T-cell (primary cell): ENCODE measurements around the gene IL17RC. TPM values are rescaled to one million over a fixed set of nuclear protein-coding genes. Genes with fewer than 3 reads are reported as not detected.
A peak's percentile ranks its signal among the peaks of the same experiment; 100 is the strongest.
"Not testable (repeated sequence)": the region's sequence is repeated elsewhere in the genome, so short reads cannot be mapped to it uniquely, and the experiment has no call there.

Experiments
- ATAC-seq, 4 experiments: fragments of 200-7000 bp in 3 of 4; fragments of 150-1000 bp in 1 of 4; cut with Tn5 transposase; replicated peaks in 1 of 4; 1 replicate in 3 of 4; 2 replicates in 1 of 4; pipeline ENCODE4 v1.10.0; 2021; ENCODE audit warnings: moderate library complexity in 3 of 4, mild to moderate bottlenecking in 2 of 4, moderate number of reproducible peaks in 1 of 4
- CTCF ChIA-PET, 2 donors: fragments of 300-600 bp; sonication (Branson Sonifier 250); formaldehyde crosslinking; loops; one replicate each; lab custom pipeline; 2022; ENCODE audit warnings: antibody characterized with exemption in 2 of 2; lab: Charles Lee
- POLR2A ChIA-PET, 2 donors: fragments of 300-600 bp; sonication (Branson Sonifier 250); formaldehyde crosslinking; loops; one replicate each; lab custom pipeline; 2022; ENCODE audit warnings: antibody characterized with exemption in 2 of 2; lab: Charles Lee
- DNase-seq, 35 experiments: peaks; one replicate each; pipeline versions ENCODE4 v3.0.0 to v3.0.0-alpha.2; 2013 to 2023
- H3K27ac ChIP-seq: one replicate; pipeline ENCODE4 v1.5.1; 2013; ENCODE audit warnings: low read length
- H3K27me3 ChIP-seq, 2 experiments: replicated peaks in 1 of 2; 1 replicate in 1 of 2; 2 replicates in 1 of 2; pipeline versions ENCODE4 v1.6.1 to v1.7.0; 2013; ENCODE audit warnings: low read length in 1 of 2, mixed read lengths in 1 of 2; ENCODE audit not compliant: control insufficient read depth in 2 of 2, insufficient read depth in 2 of 2; ENCODE audit errors: extremely low read depth in 1 of 2
- H3K36me3 ChIP-seq, 2 donors: 1 replicate in 1 of 2; 2 replicates in 1 of 2; pipeline versions ENCODE4 v1.6.1 to v1.7.0; 2013; ENCODE audit warnings: low read length in 1 of 2; ENCODE audit not compliant: control insufficient read depth in 2 of 2, insufficient read depth in 1 of 2; ENCODE audit errors: extremely low read depth in 1 of 2
- H3K4me1 ChIP-seq, 2 experiments: 1 replicate in 1 of 2; 2 replicates in 1 of 2; pipeline versions ENCODE4 v1.6.1 to v1.7.0; 2013; ENCODE audit warnings: low read length in 2 of 2, mixed read lengths in 1 of 2; ENCODE audit not compliant: insufficient read depth in 2 of 2, control insufficient read depth in 1 of 2; ENCODE audit errors: extremely low read depth in 1 of 2
- H3K4me3 ChIP-seq, 2 donors: 1 replicate in 1 of 2; 2 replicates in 1 of 2; pipeline versions ENCODE4 v1.5.1 to v1.7.0; 2013; ENCODE audit warnings: mild to moderate bottlenecking in 2 of 2, low read length in 1 of 2, moderate library complexity in 1 of 2; ENCODE audit not compliant: control insufficient read depth in 1 of 2; ENCODE audit errors: extremely low read depth in 1 of 2
- H3K9me3 ChIP-seq: 2 replicates; pipeline ENCODE4 v1.7.0; 2013
- H3K27ac Mint-ChIP-seq, 2 donors: one replicate each; pipeline ENCODE4 v1.8.0; 2020 to 2021; ENCODE audit warnings: mild to moderate bottlenecking in 2 of 2, mixed read lengths in 2 of 2
- H3K27me3 Mint-ChIP-seq, 2 donors: one replicate each; pipeline ENCODE4 v1.8.0; 2021 to 2022; ENCODE audit warnings: mixed read lengths in 2 of 2
- H3K36me3 Mint-ChIP-seq: one replicate; pipeline ENCODE4 v1.8.0; 2021; ENCODE audit warnings: mixed read lengths
- H3K4me1 Mint-ChIP-seq, 3 donors: one replicate each; pipeline ENCODE4 v1.8.0; 2020 to 2022; ENCODE audit warnings: mixed read lengths in 3 of 3, mild to moderate bottlenecking in 1 of 3
- H3K4me3 Mint-ChIP-seq, 3 donors: one replicate each; pipeline ENCODE4 v1.8.0; 2020 to 2022; ENCODE audit warnings: mild to moderate bottlenecking in 3 of 3, mixed read lengths in 3 of 3, moderate library complexity in 3 of 3
- H3K9me3 Mint-ChIP-seq, 3 donors: one replicate each; pipeline ENCODE4 v1.8.0; 2020 to 2022; ENCODE audit warnings: mixed read lengths in 3 of 3
- WGBS: methylation state at CpG from one replicate; pipeline ENCODE4 v1.1.5; 2013; ENCODE audit warnings: missing lambda C conversion rate; ENCODE audit not compliant: insufficient coverage; 5-methylcytosine and 5-hydroxymethylcytosine counted together
- total RNA-seq, 35 experiments: library from RNA in 6 of 35; stranded (reverse) in 6 of 35; fragments of 120-200 nt in 1 of 35; gene quantifications; one replicate each; pipeline versions ENCODE4 v1.2.1 to v1.2.4 and lab custom pipeline; 2013 to 2026

Gene IL17RC
- total RNA-seq, 5 donors from 2014 or later (not counting 1 experiment from before 2014, with no cell fraction given) = 0.54 to 1.2 (median 0.80) TPM

DNA sequence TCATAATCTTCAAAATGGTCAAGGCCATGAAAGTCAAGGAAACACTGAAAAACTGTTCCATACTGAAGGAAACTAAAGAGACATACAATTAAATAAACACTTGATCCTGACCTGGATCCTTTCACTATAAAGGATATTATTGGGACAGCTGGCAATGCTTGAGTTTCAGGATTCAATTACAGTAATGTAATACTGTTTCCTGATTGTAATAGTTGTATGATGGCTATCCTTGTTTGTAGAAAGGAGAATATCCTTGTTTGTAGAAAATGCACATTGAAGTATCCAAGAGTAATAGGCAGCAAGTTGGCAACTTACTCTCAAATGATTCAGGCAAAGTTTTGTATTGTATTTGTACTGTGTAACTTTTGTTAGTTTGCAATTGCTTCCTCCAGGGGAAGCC lies 41.5 kb upstream of the IL17RC start:
- peaks cover 0 to 12% of the 10 kb centered on the region in 2 experiments for H3K27me3 ChIP-seq
- H3K4me3 Mint-ChIP-seq = no peak overlapping the region
- H3K27me3 Mint-ChIP-seq = no peaks in the 10 kb centered on the region
- H3K4me1 ChIP-seq = no peaks in the 10 kb centered on the region
- ChIA-PET CTCF (no interaction called here), POLR2A (interaction anchor here in 1 of 2 donors (0.6 kb wide), 1 partner anchor 36 kb away, joined by 3 read pairs; no protein-coding TSS in a partner anchor)
- H3K9me3 Mint-ChIP-seq = no peaks in the 10 kb centered on the region
- H3K27ac Mint-ChIP-seq = no peak overlapping the region
- no peaks in the 10 kb centered on the region for H3K9me3 ChIP-seq
- H3K4me3 ChIP-seq = no peak overlapping the region
- no peak overlapping the region for H3K27ac ChIP-seq
- DNase-seq (no peak), ATAC-seq (no peak)
- H3K36me3 Mint-ChIP-seq = no peaks in the 10 kb centered on the region
- H3K4me1 Mint-ChIP-seq = no peaks in the 10 kb centered on the region
- no peaks in the 10 kb centered on the region for H3K36me3 ChIP-seq

DNA sequence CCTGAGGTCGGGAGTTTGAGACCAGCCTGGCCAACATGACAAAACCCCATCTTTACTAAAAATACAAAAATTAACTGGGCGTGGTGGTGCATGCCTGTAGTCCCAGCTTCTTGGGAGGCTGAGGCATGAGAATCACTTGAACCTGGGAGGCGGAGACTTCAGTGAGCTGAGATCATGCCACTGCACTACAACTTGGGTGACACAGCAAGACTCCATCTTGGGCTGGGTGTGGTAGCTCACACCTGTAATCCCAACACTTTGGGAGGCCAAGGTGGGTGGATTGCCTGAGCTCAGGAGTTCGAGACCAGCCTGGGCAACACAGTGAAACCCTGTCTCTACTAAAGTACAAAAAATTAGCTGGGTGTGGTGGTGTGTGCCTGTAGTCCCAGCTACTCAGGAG lies 40.6 kb upstream of the IL17RC start:
- DNase-seq, POLR2A ChIA-PET, ATAC-seq, H3K9me3 ChIP-seq, H3K4me3 ChIP-seq, H3K4me1 ChIP-seq, H3K27ac Mint-ChIP-seq, H3K27me3 Mint-ChIP-seq, CTCF ChIA-PET, H3K4me1 Mint-ChIP-seq, H3K36me3 ChIP-seq, H3K9me3 Mint-ChIP-seq, H3K27ac ChIP-seq, H3K36me3 Mint-ChIP-seq, H3K4me3 Mint-ChIP-seq: not testable (repeated sequence)
- H3K27me3 ChIP-seq = peaks cover 0 to 12% of the 10 kb centered on the region in 2 experiments
- WGBS = 100% methylated on average over 1 of the region's 4 CpGs

DNA sequence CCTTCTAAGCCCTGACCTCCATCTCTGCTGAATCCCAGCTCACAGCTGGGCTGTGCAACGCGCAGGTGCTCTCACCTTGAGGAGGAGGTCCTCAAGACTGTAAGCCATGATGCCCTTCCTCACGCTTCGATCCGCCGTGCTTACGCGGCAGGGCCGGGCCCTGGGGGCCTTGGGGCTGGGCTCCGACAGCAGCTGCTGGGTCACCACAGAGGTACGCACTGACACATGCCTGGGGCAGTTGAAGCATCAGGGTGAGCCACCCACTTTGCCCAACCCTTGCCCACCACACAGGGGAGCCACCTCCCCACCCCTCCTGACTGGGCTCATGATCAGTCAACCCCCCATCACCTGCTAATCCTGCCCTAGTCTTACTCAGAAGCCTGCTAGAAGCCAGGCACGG lies 39.9 kb upstream of the IL17RC start:
- CTCF ChIA-PET = interaction anchor here in 1 of 2 donors (0.7 kb wide), 1 partner anchor 577 kb away, joined by 12 read pairs; no protein-coding TSS in a partner anchor
- Histone ChIP-seq H3K4me1 (no peaks in the 10 kb centered on the region), H3K9me3 (no peaks in the 10 kb centered on the region), H3K4me3 (no peak overlapping the region), H3K27me3 (peaks cover 0 to 12% of the 10 kb centered on the region in 2 experiments), H3K27ac (no peak overlapping the region), H3K36me3 (no peaks in the 10 kb centered on the region)
- no peaks in the 10 kb centered on the region for H3K4me1 Mint-ChIP-seq
- DNase-seq (no peak), ATAC-seq (peak in 1 of 4 experiments; percentile 20)
- H3K27ac Mint-ChIP-seq = no peak overlapping the region
- H3K4me3 Mint-ChIP-seq = no peak overlapping the region
- 97% methylated on average over 12 of the region's 12 CpGs for WGBS
- H3K36me3 Mint-ChIP-seq = no peaks in the 10 kb centered on the region
- no peaks in the 10 kb centered on the region for H3K27me3 Mint-ChIP-seq
- POLR2A ChIA-PET = no interaction called here
- no peaks in the 10 kb centered on the region for H3K9me3 Mint-ChIP-seq

DNA sequence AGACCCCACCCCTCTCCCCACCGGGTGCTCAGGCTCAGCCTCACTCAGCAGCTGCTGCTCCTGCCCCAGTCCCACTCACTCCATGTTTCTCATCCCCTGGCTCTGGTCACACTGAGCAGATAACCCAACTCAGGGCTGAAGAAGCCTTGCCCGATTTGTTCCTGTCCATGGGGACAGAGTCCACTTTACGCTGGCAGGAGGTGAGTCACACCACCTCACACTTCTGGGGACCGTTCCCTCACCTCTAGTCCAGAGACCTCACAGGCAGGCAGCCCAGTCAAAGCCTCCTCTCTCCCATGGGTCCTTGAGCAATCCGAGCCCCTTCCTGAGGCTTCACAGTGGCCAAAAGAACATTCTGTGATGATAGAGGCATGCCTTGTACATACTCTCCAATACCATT lies 38.2 kb upstream of the IL17RC start:
- DNase-seq (no peak), ATAC-seq (no peak)
- Histone ChIP-seq H3K27ac (no peak overlapping the region), H3K4me3 (no peak overlapping the region), H3K9me3 (no peaks in the 10 kb centered on the region), H3K36me3 (no peaks in the 10 kb centered on the region), H3K4me1 (no peaks in the 10 kb centered on the region), H3K27me3 (peaks cover 0 to 12% of the 10 kb centered on the region in 2 experiments)
- POLR2A ChIA-PET = interaction anchor here in 1 of 2 donors (0.6 kb wide), 1 partner anchor 933 kb away, joined by 5 read pairs; no protein-coding TSS in a partner anchor
- Mint-ChIP-seq H3K9me3 (no peaks in the 10 kb centered on the region), H3K4me1 (no peaks in the 10 kb centered on the region), H3K4me3 (no peak overlapping the region), H3K27ac (no peak overlapping the region), H3K27me3 (no peaks in the 10 kb centered on the region), H3K36me3 (no peaks in the 10 kb centered on the region)
- 85% methylated on average over 3 of the region's 5 CpGs for WGBS
- CTCF ChIA-PET = no interaction called here

DNA sequence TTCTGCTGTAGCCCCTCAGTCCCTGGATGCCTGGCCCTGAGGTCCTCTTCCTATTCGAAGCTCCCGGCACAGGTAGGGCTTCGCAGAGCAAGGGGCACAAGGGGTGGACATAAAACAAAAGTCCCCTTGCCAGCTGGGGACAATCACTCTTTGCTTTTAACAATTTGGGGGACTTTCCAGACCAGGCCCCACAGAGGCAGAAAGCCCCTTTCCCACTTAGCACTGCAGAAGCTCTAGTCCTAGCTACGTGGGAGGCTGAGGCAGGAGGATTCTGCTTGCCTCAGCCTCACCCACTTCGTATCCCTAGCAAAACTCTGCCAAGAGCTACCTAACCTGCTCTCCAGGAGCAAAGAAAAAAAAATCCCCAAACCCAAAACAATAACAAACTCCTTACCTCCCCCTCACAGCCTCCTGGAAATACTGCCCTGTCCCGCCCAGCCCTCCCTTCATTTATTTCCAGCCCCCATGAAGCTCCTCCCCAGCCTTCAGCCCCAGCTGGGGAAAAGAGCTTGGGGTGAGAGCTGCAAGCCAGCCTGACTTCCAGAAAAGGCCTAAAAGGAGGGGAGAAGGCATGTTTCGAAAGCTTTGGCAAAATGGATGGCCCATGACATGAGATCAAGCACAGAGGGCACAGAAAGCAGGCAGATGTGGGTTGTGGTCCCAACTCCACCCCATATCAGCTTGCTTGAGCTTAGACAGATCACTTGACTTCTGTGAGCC lies 36.9 kb upstream of the IL17RC start, which contains the start of gene CIDEC:
CIDEC (minus strand) TSS at position 424 of the 720 bp plus-strand sequence. CDS start 1,767 bp downstream, outside the sequence.
- Mint-ChIP-seq H3K27ac (no peak within 1 kb of the TSS), H3K27me3 (no peaks in the 10 kb centered on the region), H3K9me3 (no peaks in the 10 kb centered on the region), H3K4me3 (no peak within 1 kb of the TSS), H3K36me3 (no peaks in the 10 kb centered on the region), H3K4me1 (no peaks in the 10 kb centered on the region)
- ChIA-PET CTCF (no interaction called here), POLR2A (no interaction called here)
- WGBS = 61% methylated on average over 3 of the region's 7 CpGs
- H3K27me3 ChIP-seq = peaks cover 0 to 12% of the 10 kb centered on the region in 2 experiments
- no peak within 1 kb of the TSS for H3K4me3 ChIP-seq
- ATAC-seq (no peak), DNase-seq (no peak)
- H3K36me3 ChIP-seq = no peaks in the 10 kb centered on the region
- H3K4me1 ChIP-seq = no peaks in the 10 kb centered on the region
- no peak within 1 kb of the TSS for H3K27ac ChIP-seq
- H3K9me3 ChIP-seq = no peaks in the 10 kb centered on the region

DNA sequence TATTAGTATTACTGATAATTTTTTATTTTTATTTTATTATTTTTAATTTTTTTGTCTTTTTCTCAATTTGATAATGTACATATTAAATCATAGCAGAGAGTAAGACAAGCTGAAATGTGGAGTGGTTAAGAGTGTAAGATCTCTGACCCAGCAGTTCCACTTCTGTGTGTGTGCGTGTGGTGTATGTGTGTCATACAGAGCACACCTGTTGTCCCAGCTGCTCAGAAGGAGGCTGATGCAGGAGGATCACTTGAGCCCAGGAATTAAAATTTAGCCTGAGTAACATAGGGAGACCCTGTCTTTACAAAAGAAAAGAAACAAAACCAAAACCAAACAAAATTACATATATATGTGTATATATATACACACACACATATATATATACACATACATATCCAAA lies 35.5 kb upstream of the IL17RC start:
- Histone ChIP-seq H3K36me3 (no peaks in the 10 kb centered on the region), H3K4me1 (no peaks in the 10 kb centered on the region), H3K4me3 (no peak overlapping the region), H3K27me3 (peaks cover 0 to 12% of the 10 kb centered on the region in 2 experiments), H3K9me3 (no peaks in the 10 kb centered on the region), H3K27ac (no peak overlapping the region)
- Mint-ChIP-seq H3K27me3 (no peaks in the 10 kb centered on the region), H3K36me3 (no peaks in the 10 kb centered on the region), H3K9me3 (no peaks in the 10 kb centered on the region), H3K27ac (no peak overlapping the region), H3K4me1 (no peaks in the 10 kb centered on the region), H3K4me3 (no peak overlapping the region)
- ChIA-PET POLR2A (no interaction called here), CTCF (no interaction called here)
- no peak for DNase-seq
- no peak for ATAC-seq
- WGBS = 100% methylated on average over 1 of the region's 1 CpG
